HepG2 (cell line): Measurements from ENCODE around the gene KCNMA1. TPM values are rescaled to one million over a fixed set of nuclear protein-coding genes. Genes with fewer than 3 reads are reported as not detected.

Source experiments
- ATAC-seq: fragments of 200-7000 bp; cut with Tn5 transposase; 3 replicates; pipeline ENCODE4 v1.9.1; 2020; ENCODE audit warnings: mild to moderate bottlenecking, moderate library complexity
- Bru-seq: library from RNA; stranded (reverse); fragments of 400-500 nt; gene quantifications from one replicate; lab custom pipeline; 2021; lab: Mats Ljungman, UMichigan
- BruChase-seq, 2 experiments: library from RNA; stranded (reverse); fragments of 400-500 nt; gene quantifications; one replicate each; lab custom pipeline; 2021; lab: Mats Ljungman, UMichigan
- BruUV-seq: library from RNA; stranded (reverse); fragments of 400-500 nt; replicated peaks from 2 replicates; lab custom pipeline; 2021; lab: Mats Ljungman, UMichigan
- CTCF ChIA-PET: fragments of 300-600 bp; formaldehyde crosslinking; extraction: SDS; loops from one replicate; lab custom pipeline; 2021; ENCODE audit warnings: low total read pairs, inconsistent platforms, low intra/inter-chr PET ratio; lab: Yijun Ruan, JAX
- POLR2A ChIA-PET: fragments of 350-600 bp; sonication (Branson Sonifier 250); formaldehyde crosslinking; loops from one replicate; lab custom pipeline; 2020; ENCODE audit warnings: antibody characterized with exemption, inconsistent platforms; lab: Yijun Ruan, JAX
- DNase-seq: peaks from one replicate; pipeline ENCODE4 v3.0.0-alpha.2; 2015; ENCODE audit warnings: low spot score
- FAIRE-seq: peaks from 3 replicates; lab custom pipeline; 2011; peaks lifted over from hg19 to GRCh38; lab: Jason Lieb, UNC
- H2AFZ ChIP-seq: one replicate; pipeline ENCODE4 v1.6.1; 2011; ENCODE audit warnings: low read length, inconsistent platforms
- H3K27ac ChIP-seq: fragments of 300-600 bp; 3 replicates; pipeline ENCODE4 v1.8.0; 2011; ENCODE audit warnings: mixed run types, mild to moderate bottlenecking, mixed read lengths, low read length, inconsistent platforms; ENCODE audit not compliant: insufficient read depth; ENCODE audit errors: extremely low read length
- H3K27me3 ChIP-seq, 2 experiments: fragments of 200-600 bp in 1 of 2; 2 replicates in 1 of 2; 3 replicates in 1 of 2; pipeline versions ENCODE4 v1.6.0 to v1.8.0; 2011; ENCODE audit warnings: low read length in 2 of 2, mild to moderate bottlenecking in 2 of 2, moderate library complexity in 2 of 2, inconsistent platforms in 1 of 2; ENCODE audit not compliant: insufficient read depth in 2 of 2, control insufficient read depth in 1 of 2
- H3K36me3 ChIP-seq, 2 experiments: fragments of 200-600 bp in 1 of 2; replicated peaks in 1 of 2; 2 replicates in 1 of 2; 3 replicates in 1 of 2; pipeline versions ENCODE4 v1.5.1 to v1.8.0; 2011; ENCODE audit warnings: low read length in 2 of 2, inconsistent platforms in 1 of 2; ENCODE audit not compliant: insufficient read depth in 2 of 2, control insufficient read depth in 1 of 2
- H3K4me1 ChIP-seq: 2 replicates; pipeline ENCODE4 v1.5.1; 2012; ENCODE audit warnings: low read length, inconsistent platforms; ENCODE audit not compliant: insufficient read depth
- H3K4me2 ChIP-seq: 2 replicates; pipeline ENCODE4 v1.6.0; 2011; ENCODE audit warnings: low read depth, low read length, inconsistent platforms
- H3K4me3 ChIP-seq, 3 experiments: fragments of 200-600 bp in 1 of 3; sonication (generic), shearing (Covaris generic) in 1 of 3; replicated peaks in 1 of 3; 2 replicates each; pipeline ENCODE4 v1.5.1; 2011 to 2016; ENCODE audit warnings: low read length in 3 of 3, inconsistent platforms in 2 of 3, low read depth in 2 of 3, mild to moderate bottlenecking in 2 of 3, control low read depth in 1 of 3, mixed read lengths in 1 of 3; ENCODE audit not compliant: insufficient read depth in 1 of 3
- H3K79me2 ChIP-seq: one replicate; pipeline ENCODE4 v1.6.1; 2011; ENCODE audit warnings: low read length, inconsistent platforms; ENCODE audit not compliant: insufficient read depth
- H3K9ac ChIP-seq: 2 replicates; pipeline ENCODE4 v1.6.0; 2011; ENCODE audit warnings: mild to moderate bottlenecking, low read depth, low read length, inconsistent platforms; ENCODE audit not compliant: insufficient read depth
- H3K9me3 ChIP-seq: 2 replicates; pipeline ENCODE4 v1.5.1; 2012; ENCODE audit warnings: mild to moderate bottlenecking, low read length
- H4K20me1 ChIP-seq: 2 replicates; pipeline ENCODE4 v1.6.0; 2011; ENCODE audit warnings: inconsistent platforms, mild to moderate bottlenecking, low read length, moderate library complexity; ENCODE audit not compliant: insufficient read depth
- ARHGAP35 ChIP-seq: sonication (generic); formaldehyde crosslinking; IDR thresholded peaks from 2 replicates; pipeline ENCODE4 v1.9.0; 2022; ENCODE audit warnings: mild to moderate bottlenecking, inconsistent platforms, moderate library complexity, missing genetic modification reagents, borderline replicate concordance
- TCF12 ChIP-seq, 2 experiments: fragments of 450-650 bp in 1 of 2; sonication (generic) in 1 of 2; formaldehyde crosslinking in 1 of 2; IDR thresholded peaks; 2 replicates each; pipeline versions ENCODE4 v1.6.1 to v1.8.0; 2017 to 2022; ENCODE audit warnings: antibody characterized with exemption in 1 of 2, mild to moderate bottlenecking in 1 of 2, missing genetic modification reagents in 1 of 2, moderate library complexity in 1 of 2
- TFE3 ChIP-seq: IDR thresholded peaks from 2 replicates; pipeline ENCODE4 v1.6.1; 2016
- ZNF20 ChIP-seq: sonication (generic); formaldehyde crosslinking; IDR thresholded peaks from 2 replicates; pipeline ENCODE4 v1.4.0; 2020; ENCODE audit warnings: mild to moderate bottlenecking, moderate library complexity, missing genetic modification reagents
- ZNF232 ChIP-seq: sonication (generic); formaldehyde crosslinking; IDR thresholded peaks from 2 replicates; pipeline ENCODE4 v1.4.0; 2020; ENCODE audit warnings: missing genetic modification reagents, borderline replicate concordance
- ZNF317 ChIP-seq: sonication (generic); formaldehyde crosslinking; IDR thresholded peaks from 2 replicates; pipeline ENCODE4 v1.5.0; 2020; ENCODE audit warnings: mild to moderate bottlenecking, missing genetic modification reagents
- ZNF550 ChIP-seq: sonication (generic); formaldehyde crosslinking; IDR thresholded peaks from 2 replicates; pipeline ENCODE4 v1.4.0; 2020; ENCODE audit warnings: mild to moderate bottlenecking, missing genetic modification reagents, borderline replicate concordance
- ZNF773 ChIP-seq: sonication (generic); formaldehyde crosslinking; IDR thresholded peaks from 2 replicates; pipeline ENCODE4 v1.4.0; 2020; ENCODE audit warnings: missing genetic modification reagents, borderline replicate concordance
- ZUFSP ChIP-seq: sonication (generic); formaldehyde crosslinking; IDR thresholded peaks from 2 replicates; pipeline ENCODE4 v1.9.0; 2021; ENCODE audit warnings: missing genetic modification reagents, mild to moderate bottlenecking, borderline replicate concordance
- WGBS: methylation state at CpG from one replicate; pipeline ENCODE4 v1.1.6; 2017; ENCODE audit warnings: low lambda C conversion rate; 5-methylcytosine and 5-hydroxymethylcytosine counted together
- in situ Hi-C: cut with HindIII; loops from 2 replicates; pipeline ENCODE4 v1.10.0; 2017; ENCODE audit warnings: low pct_unique_long_range_greater_than_20kb; ENCODE audit not compliant: extremely low pct_ligation_motif_present
- intact Hi-C: fragments of 100-400 bp; cut with micrococcal nuclease; formaldehyde crosslinking; loops from one replicate; pipeline ENCODE4 v1.10.0; 2022; ENCODE audit not compliant: unreplicated experiment
- long read RNA-seq, 2 experiments: library from RNA in 1 of 2; library from polyadenylated mRNA in 1 of 2; stranded (forward) in 1 of 2; unstranded in 1 of 2; transcript quantifications; one replicate each; pipeline ENCODE4 v2.0.0, GENCODE V29; 2019 to 2022
- polyA minus RNA-seq, 3 experiments: library from RNA; depleted of rRNA, polyadenylated mRNA; stranded (reverse); fragments of >200 nt; gene quantifications; 2 replicates each; pipeline ENCODE4 v1.2.3, GENCODE V29; 2011; ENCODE audit warnings: low replicate concordance in 1 of 3
- polyA plus RNA-seq, 8 experiments: library from polyadenylated mRNA; depleted of rRNA in 3 of 8; stranded (reverse) in 7 of 8; unstranded in 1 of 8; fragments of >200 nt; fragmentation: Illumina TruSeq in 4 of 8; extraction: Trizol in 4 of 8; gene quantifications; 2 replicates each; pipeline versions ENCODE4 v1.2.1 to v1.2.3, GENCODE V29; 2011 to 2016; ENCODE audit warnings: low read depth in 4 of 8, missing spikeins in 1 of 8, mixed read lengths in 1 of 8; ENCODE audit not compliant: insufficient read depth in 1 of 8
- total RNA-seq, 5 experiments: library from RNA; depleted of rRNA; stranded (reverse); fragments of >200 nt; fragmentation: Illumina TruSeq; extraction: Trizol; gene quantifications; 2 replicates each; pipeline ENCODE4 v1.2.3, GENCODE V29; 2016; ENCODE audit warnings: low read depth in 1 of 5

The KCNMA1 gene
- total RNA-seq (2016; rRNA removed; fragmentation: Illumina TruSeq; extraction: Trizol) (0.02 TPM in 1 of 2 replicates, not detected in the other), polyA plus RNA-seq (2011; rRNA removed) (not detected in 2 replicates), polyA minus RNA-seq (2011; rRNA and poly(A)+ RNA removed; ENCODE audit: low replicate concordance) (0.28 TPM in 1 of 2 replicates, not detected in the other), Bru-seq, nascent RNA (percentile 12 among the genes with signal in this experiment), BruChase-seq, experiment 1, labeled RNA remaining after a 6-hour chase (percentile 12 among the genes with signal in this experiment), BruChase-seq, experiment 2, labeled RNA remaining after a 2-hour chase (percentile 15 among the genes with signal in this experiment)
- total RNA-seq (2016; cell fraction: cytosol; rRNA removed; fragmentation: Illumina TruSeq; extraction: Trizol; ENCODE audit: low read depth) = not detected in 2 replicates
- total RNA-seq (2016; cell fraction: insoluble cytoplasmic fraction; rRNA removed; fragmentation: Illumina TruSeq; extraction: Trizol) = not detected in 2 replicates
- total RNA-seq (2016; cell fraction: membrane; rRNA removed; fragmentation: Illumina TruSeq; extraction: Trizol) = not detected in 2 replicates
- total RNA-seq (2016; cell fraction: nucleus; rRNA removed; fragmentation: Illumina TruSeq; extraction: Trizol) = not detected in 2 replicates
- not detected in 2 replicates for polyA plus RNA-seq (2011; cell fraction: cytosol; rRNA removed)
- 0.07 TPM in 1 of 2 replicates, not detected in the other for polyA plus RNA-seq (2011; cell fraction: nucleus; rRNA removed)
- polyA plus RNA-seq (2012) = not detected in 2 replicates
- not detected in 2 replicates for polyA plus RNA-seq (2016; cell fraction: cytosol; fragmentation: Illumina TruSeq; extraction: Trizol; ENCODE audit: low read depth)
- polyA plus RNA-seq (2016; cell fraction: insoluble cytoplasmic fraction; fragmentation: Illumina TruSeq; extraction: Trizol; ENCODE audit: low read depth) = not detected in 2 replicates
- polyA plus RNA-seq (2016; cell fraction: membrane; fragmentation: Illumina TruSeq; extraction: Trizol; ENCODE audit: low read depth) = not detected in 2 replicates
- polyA plus RNA-seq (2016; cell fraction: nucleus; fragmentation: Illumina TruSeq; extraction: Trizol; ENCODE audit: insufficient read depth, low read depth) = not detected in 2 replicates
- not detected in 2 replicates for polyA minus RNA-seq (2011; cell fraction: cytosol; rRNA and poly(A)+ RNA removed)
- not detected in 2 replicates for polyA minus RNA-seq (2011; cell fraction: nucleus; rRNA and poly(A)+ RNA removed)
- long read RNA-seq, experiment 1 = 0 reads
- long read RNA-seq, experiment 2 = 0 reads

DNA sequence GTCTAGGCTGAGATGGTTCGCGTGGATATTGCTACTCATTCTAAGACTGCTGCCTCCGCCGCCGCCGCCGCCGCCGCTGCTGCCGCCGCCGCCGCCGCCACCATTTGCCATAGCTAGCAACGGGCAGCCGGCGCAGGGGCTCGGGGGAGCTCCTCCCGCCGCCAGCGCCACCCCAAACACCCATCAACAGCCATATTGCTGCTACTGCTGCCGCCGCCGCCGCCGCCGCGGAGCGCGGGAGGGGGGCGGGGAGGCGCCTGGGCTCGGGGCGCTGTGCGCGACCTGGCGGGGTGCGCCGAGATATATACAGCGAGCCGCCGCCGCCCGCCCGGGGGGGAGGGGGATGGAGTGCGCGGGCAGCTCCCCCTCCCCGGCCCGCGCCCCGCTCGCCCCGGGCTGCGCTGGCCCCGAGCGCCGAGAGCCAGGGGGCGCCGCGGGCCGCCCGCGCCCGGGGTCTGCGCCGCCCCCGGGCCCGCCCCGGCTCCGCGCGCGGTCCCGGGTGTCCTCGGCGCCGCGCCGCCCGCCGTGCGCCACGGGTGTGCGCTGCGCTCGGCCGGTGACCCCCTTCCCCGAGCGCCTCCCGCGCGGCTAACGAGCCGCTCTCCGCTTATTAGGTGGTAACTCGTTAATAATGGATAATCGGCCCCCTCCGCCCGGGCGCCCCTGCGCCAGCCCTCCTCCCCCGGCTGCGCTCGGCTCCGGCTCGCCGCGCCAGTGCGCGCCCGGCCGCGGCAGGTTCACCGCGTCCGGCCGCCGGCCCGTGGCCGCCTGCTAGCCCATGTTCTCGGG is at the start of gene KCNMA1:
TSS of gene KCNMA1 (minus strand) at position 277 of the 789 bp plus-strand sequence.
- Histone ChIP-seq H3K9me3 (no peaks in the 10 kb centered on the region), H3K4me2 (no peak within 1 kb of the TSS), H3K4me3 (no peak within 1 kb of the TSS)
- intact Hi-C loops = no loop called here
- BruUV-seq = no TSS peak
- no peak for DNase-seq
- TF ChIP-seq ARHGAP35 (no peak), ZNF232 (no peak), ZNF317 (CRISPR knock-in tag) (no peak), TFE3 (no peak), ZNF20 (CRISPR knock-in tag) (no peak), ZUFSP (CRISPR knock-in tag) (no peak), ZNF550 (no peak), ZNF773 (CRISPR knock-in tag) (no peak), TCF12 (IDR thresholded peaks at IDR 0.05) (no peak), TCF12 (CRISPR knock-in tag; IDR thresholded peaks at IDR 0.05) (no peak)
- TF ChIP-seq, all 625 proteins: peak for 0
- ChIA-PET POLR2A (no interaction called here), CTCF (no interaction called here)
- in situ Hi-C loops = no loop called here
- H3K79me2 ChIP-seq = no peaks in the 10 kb centered on the region
- no peaks in the 10 kb centered on the region for H3K36me3 ChIP-seq
- ATAC-seq (no peak), FAIRE-seq (no peak)
- H3K27me3 ChIP-seq = peaks cover 4 to 30% of the 10 kb centered on the region in 2 experiments; a peak in 4 of 5 replicates
- H3K27ac ChIP-seq = no peak within 1 kb of the TSS
- no peaks in the 10 kb centered on the region for H3K4me1 ChIP-seq
- H4K20me1 ChIP-seq = no peaks in the 10 kb centered on the region
- H2AFZ ChIP-seq = no peak within 1 kb of the TSS
- WGBS = 67% methylated on average over 25 of the region's 121 CpGs
- H3K9ac ChIP-seq = no peak within 1 kb of the TSS
